GM12873 (cell line): ENCODE measurements around the gene MACC1.

Source experiments
- CTCF ChIP-seq: IDR thresholded peaks from 2 replicates; pipeline ENCODE4 v1.5.1; 2012; ENCODE audit warnings: low read depth, mild to moderate bottlenecking, moderate library complexity, low read length, control low read depth; ENCODE audit not compliant: insufficient read depth; ENCODE audit errors: missing control alignments

The MACC1 gene

GRCh38 chr7:20237464-20238193, 20.4 kb upstream of the MACC1 start:
- no peak for TF ChIP-seq CTCF

GRCh38 chr7:20236790-20237189, 19.6 kb upstream of the MACC1 start:
- TF ChIP-seq CTCF = no peak

GRCh38 chr7:20236043-20236442, 18.9 kb upstream of the MACC1 start:
- no peak for TF ChIP-seq CTCF

GRCh38 chr7:20235288-20235687, 18.1 kb upstream of the MACC1 start:
- no peak for TF ChIP-seq CTCF

- no peak for TF ChIP-seq CTCF
Measured at GRCh38 chr7:20233362-20233761, 16.2 kb upstream of the MACC1 start.

GRCh38 chr7:20232848-20233247, 15.7 kb upstream of the MACC1 start:
- TF ChIP-seq CTCF = no peak

GRCh38 chr7:20229646-20230500, 12.7 kb upstream of the MACC1 start:
- TF ChIP-seq CTCF = no peak
